ENCODE measurements around the gene BTBD8. TPM values are rescaled to one million over a fixed set of nuclear protein-coding genes. Genes with fewer than 3 reads are reported as not detected.

The BTBD8 gene
- total RNA-seq, 1 donor = 4.3 TPM

DNA sequence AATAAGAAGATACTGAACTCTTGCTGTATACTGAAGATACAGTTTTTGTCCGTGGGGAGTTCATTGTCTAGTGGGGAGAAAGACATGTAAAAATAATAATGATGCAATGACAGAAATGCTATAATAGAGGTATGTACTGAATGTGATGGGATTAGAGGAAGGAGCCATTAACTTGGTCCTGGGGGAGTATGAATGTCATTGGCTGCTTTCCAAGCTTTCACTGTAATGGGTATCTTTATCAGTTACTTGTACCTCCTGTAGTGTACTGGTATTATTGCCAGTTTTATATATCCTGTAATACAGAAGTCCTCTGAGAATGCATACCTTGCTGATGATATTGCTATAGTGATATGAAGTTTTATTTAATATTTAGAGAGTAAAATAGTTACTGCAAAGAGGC, 7.4 kb downstream of the BTBD8 start:
- TF ChIP-seq, protein P1, sequence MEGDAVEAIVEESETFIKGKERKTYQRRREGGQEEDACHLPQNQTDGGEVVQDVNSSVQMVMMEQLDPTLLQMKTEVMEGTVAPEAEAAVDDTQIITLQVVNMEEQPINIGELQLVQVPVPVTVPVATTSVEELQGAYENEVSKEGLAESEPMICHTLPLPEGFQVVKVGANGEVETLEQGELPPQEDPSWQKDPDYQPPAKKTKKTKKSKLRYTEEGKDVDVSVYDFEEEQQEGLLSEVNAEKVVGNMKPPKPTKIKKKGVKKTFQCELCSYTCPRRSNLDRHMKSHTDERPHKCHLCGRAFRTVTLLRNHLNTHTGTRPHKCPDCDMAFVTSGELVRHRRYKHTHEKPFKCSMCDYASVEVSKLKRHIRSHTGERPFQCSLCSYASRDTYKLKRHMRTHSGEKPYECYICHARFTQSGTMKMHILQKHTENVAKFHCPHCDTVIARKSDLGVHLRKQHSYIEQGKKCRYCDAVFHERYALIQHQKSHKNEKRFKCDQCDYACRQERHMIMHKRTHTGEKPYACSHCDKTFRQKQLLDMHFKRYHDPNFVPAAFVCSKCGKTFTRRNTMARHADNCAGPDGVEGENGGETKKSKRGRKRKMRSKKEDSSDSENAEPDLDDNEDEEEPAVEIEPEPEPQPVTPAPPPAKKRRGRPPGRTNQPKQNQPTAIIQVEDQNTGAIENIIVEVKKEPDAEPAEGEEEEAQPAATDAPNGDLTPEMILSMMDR (IDR thresholded peaks at IDR 0.05; ENCODE audit: insufficient read depth, low read depth, low read length) = no peak
- no peak overlapping the region for H3K4me3 ChIP-seq (ENCODE audit: low read depth, low read length)
- DNase-seq (ENCODE audit: low read depth) = no peak

DNA sequence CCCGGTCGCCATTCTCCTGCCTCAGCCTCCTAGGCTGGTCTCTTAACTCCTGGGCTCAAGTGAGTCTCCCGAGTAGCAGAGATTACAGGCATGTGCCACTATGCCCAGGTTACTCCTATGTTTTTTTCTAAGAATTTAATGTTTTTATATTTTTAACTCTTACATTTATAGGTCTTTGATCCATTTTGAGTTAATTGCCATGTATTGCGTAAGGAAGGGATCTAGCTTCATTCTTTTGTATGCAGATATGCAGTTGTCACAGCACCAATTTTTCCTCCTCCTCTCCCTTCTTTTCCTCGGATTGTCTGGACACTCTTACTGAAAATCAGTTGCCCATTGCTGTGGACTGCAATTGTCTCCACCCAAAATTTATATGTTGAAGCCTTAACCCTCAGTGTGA, 11.5 kb downstream of the BTBD8 start:
- TF ChIP-seq, protein P1 (IDR thresholded peaks at IDR 0.05; ENCODE audit: insufficient read depth, low read depth, low read length) = no peak
- H3K4me3 ChIP-seq (ENCODE audit: low read depth, low read length) = no peak overlapping the region
- DNase-seq (ENCODE audit: low read depth) = no peak

DNA sequence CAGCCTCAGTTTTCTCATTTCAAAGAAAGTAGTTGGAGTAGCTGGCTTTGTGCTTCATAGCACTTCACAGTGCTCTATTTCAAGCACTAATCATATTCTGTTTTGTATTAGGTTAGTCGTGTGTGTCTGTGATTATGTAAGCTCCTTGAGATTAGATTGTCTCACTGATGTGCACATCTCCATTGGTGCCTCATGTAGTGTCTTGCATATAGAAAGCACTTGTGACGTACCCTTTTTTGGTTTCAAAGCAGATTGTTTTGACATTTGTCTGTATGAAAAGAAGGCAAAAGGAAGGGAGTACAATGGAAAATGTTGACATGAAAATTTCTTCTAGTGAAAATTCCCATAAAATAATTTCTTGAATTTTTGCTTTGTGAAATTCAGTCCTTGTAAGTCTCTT, 13.9 kb downstream of the BTBD8 start:
- TF ChIP-seq, protein P1 (IDR thresholded peaks at IDR 0.05; ENCODE audit: insufficient read depth, low read depth, low read length) = no peak
- no peak for DNase-seq (ENCODE audit: low read depth)
- no peak overlapping the region for H3K4me3 ChIP-seq (ENCODE audit: low read depth, low read length)

DNA sequence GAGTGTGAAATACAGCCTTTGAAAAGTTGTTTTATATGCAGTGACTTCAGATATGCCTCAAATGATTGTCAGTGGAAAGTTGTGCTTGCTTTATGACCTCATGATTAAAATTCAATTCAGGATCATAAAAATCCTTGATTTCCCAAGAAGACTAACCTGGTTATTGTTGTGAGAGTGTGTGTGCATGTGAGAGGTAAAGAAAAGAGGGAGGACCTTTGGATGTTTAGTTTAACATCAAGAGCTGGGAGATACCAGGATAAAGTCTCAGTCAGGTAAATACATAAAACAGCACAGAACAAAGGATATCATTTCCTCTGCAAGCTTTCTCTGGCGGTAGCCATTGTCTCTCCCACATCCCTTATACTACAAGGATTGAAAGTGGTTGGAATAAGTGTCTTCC, 14.4 kb downstream of the BTBD8 start:
- DNase-seq (ENCODE audit: low read depth) = no peak
- TF ChIP-seq, protein P1 (IDR thresholded peaks at IDR 0.05; ENCODE audit: insufficient read depth, low read depth, low read length) = no peak
- H3K4me3 ChIP-seq (ENCODE audit: low read depth, low read length) = no peak overlapping the region

DNA sequence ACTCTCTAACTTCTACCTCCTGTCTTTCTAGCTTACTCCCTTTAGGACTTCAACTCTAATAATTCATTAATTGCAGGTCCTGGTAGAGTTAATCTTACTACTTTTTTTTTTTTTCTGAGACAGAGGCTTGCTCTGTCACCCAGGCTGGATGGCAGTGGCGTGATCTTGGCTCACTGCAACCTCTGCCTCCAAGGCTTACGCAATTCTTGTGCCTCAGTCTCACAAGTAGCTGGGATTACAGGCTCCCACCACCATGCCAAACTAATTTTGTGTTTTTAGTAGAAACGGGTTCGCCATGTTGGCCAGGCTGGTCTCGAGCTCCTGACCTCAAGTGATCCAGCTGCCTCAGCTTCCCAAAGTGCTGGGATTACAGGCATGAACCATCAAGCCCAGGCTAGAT, 15.7 kb downstream of the BTBD8 start:
- no peak for DNase-seq (ENCODE audit: low read depth)
- TF ChIP-seq, protein P1 (IDR thresholded peaks at IDR 0.05; ENCODE audit: insufficient read depth, low read depth, low read length) = no peak
- H3K4me3 ChIP-seq (ENCODE audit: low read depth, low read length) = no peak overlapping the region

DNA sequence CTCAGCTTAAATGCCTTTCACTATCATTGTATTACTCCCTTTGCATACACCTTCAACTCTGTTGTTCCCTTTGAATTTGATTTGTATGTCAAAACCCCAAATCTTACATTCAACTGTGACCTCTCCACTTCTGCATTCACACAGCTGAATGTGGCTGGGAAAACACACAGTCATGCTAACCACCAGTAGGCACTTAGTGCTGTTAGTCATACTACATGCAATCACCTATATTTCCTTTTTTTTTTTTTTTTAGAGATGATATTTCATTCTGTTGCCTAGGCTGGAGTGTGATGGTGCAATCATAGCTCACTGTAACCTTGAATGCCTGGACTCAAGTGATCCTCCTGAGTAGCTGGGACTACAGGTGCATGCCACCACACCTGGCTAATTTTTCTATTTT, 16.2 kb downstream of the BTBD8 start:
- TF ChIP-seq, protein P1 (IDR thresholded peaks at IDR 0.05; ENCODE audit: insufficient read depth, low read depth, low read length) = no peak
- no peak overlapping the region for H3K4me3 ChIP-seq (ENCODE audit: low read depth, low read length)
- DNase-seq (ENCODE audit: low read depth) = no peak

DNA sequence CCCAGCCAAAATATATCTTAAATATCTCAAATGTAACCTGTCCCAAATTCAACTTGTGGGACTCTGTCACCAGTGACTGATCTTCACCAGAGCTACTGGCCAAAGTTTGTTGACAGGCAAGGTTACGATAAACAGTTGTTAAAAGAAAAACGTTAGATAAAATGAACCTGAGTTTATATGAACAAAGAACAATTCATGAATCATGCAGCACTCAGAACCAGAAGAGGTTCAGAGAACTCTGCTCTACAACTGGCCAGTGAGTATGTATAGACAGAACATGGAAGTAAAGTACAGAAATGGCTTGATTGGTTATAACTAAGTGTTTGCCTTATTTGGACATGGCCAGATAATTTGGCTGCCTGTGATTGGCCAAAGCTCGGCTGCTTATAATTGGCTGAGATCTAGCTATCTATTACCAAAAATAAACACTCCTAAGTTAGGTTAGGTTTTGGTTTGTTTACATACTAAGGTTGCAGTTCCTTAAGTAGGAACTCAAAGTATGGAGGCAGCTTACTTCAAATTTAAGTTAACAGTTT, 25.5 kb downstream of the BTBD8 start:
- H3K4me3 ChIP-seq (ENCODE audit: low read depth, low read length) = no peak overlapping the region
- no peak for DNase-seq (ENCODE audit: low read depth)
- TF ChIP-seq, protein P1 (IDR thresholded peaks at IDR 0.05; ENCODE audit: insufficient read depth, low read depth, low read length) = no peak

All from fibroblast of villous mesenchyme (primary cell).